ENCODE results near the gene POLR3A. TPM values are rescaled to one million over a fixed set of nuclear protein-coding genes. Genes with fewer than 3 reads are reported as not detected.

POLR3A gene
- total and polyA plus RNA-seq, 4 donors, result 2.5 to 16.3 (median 9.4) TPM

DNA sequence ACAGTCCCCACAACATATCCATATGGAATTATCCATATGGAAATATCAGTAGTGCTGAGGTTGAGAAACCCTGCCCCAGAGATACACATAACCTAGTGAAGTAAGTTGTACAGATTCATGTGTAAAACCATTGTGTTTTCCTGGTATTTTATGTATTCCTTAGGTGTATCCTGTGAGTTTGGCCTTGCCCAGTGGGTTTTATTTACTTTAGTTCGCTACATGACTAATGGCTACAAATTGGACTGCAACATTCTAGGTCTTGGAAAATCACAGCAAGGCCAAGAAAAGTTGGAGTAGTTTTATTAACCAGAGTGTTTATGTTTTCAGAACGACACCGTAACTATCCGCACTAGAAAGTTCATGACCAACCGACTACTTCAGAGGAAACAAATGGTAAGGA lies 5.7 kb upstream of the POLR3A start:
- no peaks in the 10 kb centered on the region for H3K9me3 ChIP-seq (ENCODE audit: control insufficient read depth, low read length)
- 26 to 36% methylated on average over 5 of the region's 5 CpGs for WGBS, 2 donors
- DNase-seq (no peak), ATAC-seq (ENCODE audit: low FRiP score) (no peak)
- peaks cover 0 to 7% of the 10 kb centered on the region in 2 donors for H3K4me1 ChIP-seq (ENCODE audit: control insufficient read depth in 1 of 2, insufficient read depth in 2 of 2, low read length in 2 of 2)
- H3K36me3 ChIP-seq (ENCODE audit: control insufficient read depth in 1 of 2, insufficient read depth in 2 of 2, low read length in 1 of 2), result peaks cover 3 to 9% of the 10 kb centered on the region in 2 donors
- H3K27ac ChIP-seq (ENCODE audit: low read depth in 1 of 2, low read length in 2 of 2), result no peak overlapping the region
- H3K27me3 ChIP-seq (ENCODE audit: control insufficient read depth in 1 of 2, insufficient read depth in 2 of 2, low read length in 1 of 2), result no peaks in the 10 kb centered on the region
- intact Hi-C loops (cut with DNase I), result no loop called here
- H3K4me3 ChIP-seq (ENCODE audit: low read length in 2 of 2), result no peak overlapping the region

DNA sequence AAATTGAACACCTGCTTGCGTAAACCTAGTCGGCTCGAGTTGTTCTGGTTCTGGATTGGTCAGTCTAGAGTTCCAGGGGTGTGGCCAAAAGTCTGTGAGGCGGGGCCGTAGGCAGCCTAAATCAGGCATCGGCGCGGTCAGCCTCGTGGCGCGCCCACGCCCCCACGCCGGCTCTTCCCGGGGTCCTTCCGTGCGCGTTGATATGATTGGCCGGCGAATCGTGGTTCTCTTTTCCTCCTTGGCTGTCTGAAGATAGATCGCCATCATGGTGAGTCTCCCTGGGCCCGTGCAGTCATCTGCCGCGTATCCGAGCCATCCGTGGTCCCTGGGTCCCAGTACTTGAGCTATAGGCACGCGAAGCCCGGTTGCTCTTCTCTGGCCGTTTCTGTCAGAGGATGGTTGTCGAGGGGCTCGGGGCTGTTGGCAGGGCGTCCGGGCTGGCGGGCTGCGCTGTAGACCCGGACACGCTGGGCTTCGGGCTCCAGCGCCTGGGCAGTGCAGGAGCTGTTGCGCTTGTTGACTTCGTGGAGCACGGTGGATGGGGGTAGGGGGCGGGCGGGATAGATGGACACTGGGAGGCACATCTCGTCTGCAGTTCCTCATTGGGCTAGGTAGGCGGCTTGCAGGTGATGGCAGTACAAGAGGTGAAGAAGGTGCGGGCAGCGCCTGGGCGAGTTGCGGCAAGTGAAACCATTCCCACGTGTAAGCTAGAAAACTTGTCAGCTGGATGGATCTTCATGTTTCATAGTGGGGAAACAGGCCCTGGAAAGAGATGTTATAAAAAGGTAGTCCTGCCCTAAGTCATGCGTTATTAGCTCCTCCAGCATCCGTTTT lies 4.5 kb upstream of the POLR3A start, which contains the start of gene RPS24:
Gene RPS24, plus strand, starts transcription at position 227 of the 834 bp plus-strand sequence. Its CDS starts 39 bp downstream, at position 266.
- peaks cover 0 to 9% of the 10 kb centered on the region in 2 donors for H3K36me3 ChIP-seq (ENCODE audit: control insufficient read depth in 1 of 2, insufficient read depth in 2 of 2, low read length in 1 of 2)
- peak within 1 kb of the TSS; percentile 47 to 62 for H3K4me3 ChIP-seq (ENCODE audit: low read length in 2 of 2)
- no peaks in the 10 kb centered on the region for H3K27me3 ChIP-seq (ENCODE audit: control insufficient read depth in 1 of 2, insufficient read depth in 2 of 2, low read length in 1 of 2)
- ATAC-seq (ENCODE audit: low FRiP score), result peak; percentile 97
- intact Hi-C loops (cut with DNase I), result no loop called here
- WGBS, 2 donors, result 1% methylated on average over 55 of the region's 55 CpGs
- H3K27ac ChIP-seq (ENCODE audit: low read depth in 1 of 2, low read length in 2 of 2), result peak within 1 kb of the TSS in 1 of 2 donors; percentile 5
- peak; percentile 96 to 98 for DNase-seq
- no peaks in the 10 kb centered on the region for H3K9me3 ChIP-seq (ENCODE audit: control insufficient read depth, low read length)
- H3K4me1 ChIP-seq (ENCODE audit: control insufficient read depth in 1 of 2, insufficient read depth in 2 of 2, low read length in 2 of 2), result peaks cover 0 to 7% of the 10 kb centered on the region in 2 donors

DNA sequence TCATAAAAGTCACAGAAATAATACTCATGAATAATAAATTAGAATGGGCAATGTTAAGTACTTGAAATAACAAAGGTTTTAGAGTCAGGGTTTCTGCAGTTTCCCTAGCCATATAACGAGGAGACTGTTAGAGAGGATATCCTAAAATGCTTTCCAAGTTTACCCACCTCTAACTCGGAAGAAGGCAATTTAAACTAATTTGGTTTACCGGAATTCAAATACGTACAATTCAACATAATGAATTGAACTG lies 4.0 kb upstream of the POLR3A start:
- H3K27me3 ChIP-seq (ENCODE audit: control insufficient read depth in 1 of 2, insufficient read depth in 2 of 2, low read length in 1 of 2), result no peaks in the 10 kb centered on the region
- no peak for DNase-seq
- intact Hi-C loops (cut with DNase I), result no loop called here
- no peaks in the 10 kb centered on the region for H3K9me3 ChIP-seq (ENCODE audit: control insufficient read depth, low read length)
- no peak for ATAC-seq (ENCODE audit: low FRiP score)
- H3K4me1 ChIP-seq (ENCODE audit: control insufficient read depth in 1 of 2, insufficient read depth in 2 of 2, low read length in 2 of 2), result peaks cover 0 to 7% of the 10 kb centered on the region in 2 donors
- H3K36me3 ChIP-seq (ENCODE audit: control insufficient read depth in 1 of 2, insufficient read depth in 2 of 2, low read length in 1 of 2), result peaks cover 0 to 8% of the 10 kb centered on the region in 2 donors
- WGBS, 2 donors, result 0 to 1% methylated on average over 4 of the region's 4 CpGs
- H3K4me3 ChIP-seq (ENCODE audit: low read length in 2 of 2), result peak overlapping the region in 1 of 2 donors; percentile 30
- no peak overlapping the region for H3K27ac ChIP-seq (ENCODE audit: low read depth in 1 of 2, low read length in 2 of 2)

GRCh38 chr10:78028438-78029268 lies 662 bp downstream of the POLR3A start:
- H3K27ac ChIP-seq (ENCODE audit: low read depth in 1 of 2, low read length in 2 of 2), result peak overlapping the region in 1 of 2 donors; percentile 34
- H3K4me3 ChIP-seq (ENCODE audit: low read length in 2 of 2), result peak overlapping the region; percentile 55 to 70
- ATAC-seq (ENCODE audit: low FRiP score) (peak; percentile 26), DNase-seq (peak; percentile 55 to 62)
- H3K4me1 ChIP-seq (ENCODE audit: control insufficient read depth in 1 of 2, insufficient read depth in 2 of 2, low read length in 2 of 2), result peaks cover 0 to 4% of the 10 kb centered on the region in 2 donors
- H3K36me3 ChIP-seq (ENCODE audit: control insufficient read depth in 1 of 2, insufficient read depth in 2 of 2, low read length in 1 of 2), result peaks cover 3 to 8% of the 10 kb centered on the region in 2 donors
- intact Hi-C loops (cut with DNase I), result loop anchor here (2.0 to 5.0 kb wide), 2 partner anchors 181 to 182 kb away; no protein-coding TSS in a partner anchor
- 34 to 37% methylated on average over 36 of the region's 36 CpGs for WGBS, 2 donors
- no peaks in the 10 kb centered on the region for H3K9me3 ChIP-seq (ENCODE audit: control insufficient read depth, low read length)
- no peaks in the 10 kb centered on the region for H3K27me3 ChIP-seq (ENCODE audit: control insufficient read depth in 1 of 2, insufficient read depth in 2 of 2, low read length in 1 of 2)

GRCh38 chr10:78025685-78026364 lies 3.5 kb downstream of the POLR3A start:
- no peak for ATAC-seq (ENCODE audit: low FRiP score)
- H3K9me3 ChIP-seq (ENCODE audit: control insufficient read depth, low read length), result no peaks in the 10 kb centered on the region
- peaks cover 0 to 4% of the 10 kb centered on the region in 2 donors for H3K4me1 ChIP-seq (ENCODE audit: control insufficient read depth in 1 of 2, insufficient read depth in 2 of 2, low read length in 2 of 2)
- peaks cover 3 to 13% of the 10 kb centered on the region in 2 donors for H3K36me3 ChIP-seq (ENCODE audit: control insufficient read depth in 1 of 2, insufficient read depth in 2 of 2, low read length in 1 of 2)
- no peak for DNase-seq
- intact Hi-C loops (cut with DNase I), result loop anchor here in 1 of 2 donors (5.0 kb wide), 1 partner anchor 179 kb away; no protein-coding TSS in a partner anchor
- H3K4me3 ChIP-seq (ENCODE audit: low read length in 2 of 2), result no peak overlapping the region
- no peaks in the 10 kb centered on the region for H3K27me3 ChIP-seq (ENCODE audit: control insufficient read depth in 1 of 2, insufficient read depth in 2 of 2, low read length in 1 of 2)
- no peak overlapping the region for H3K27ac ChIP-seq (ENCODE audit: low read depth in 1 of 2, low read length in 2 of 2)
- WGBS, 2 donors, result 73 to 74% methylated on average over 8 of the region's 8 CpGs

DNA sequence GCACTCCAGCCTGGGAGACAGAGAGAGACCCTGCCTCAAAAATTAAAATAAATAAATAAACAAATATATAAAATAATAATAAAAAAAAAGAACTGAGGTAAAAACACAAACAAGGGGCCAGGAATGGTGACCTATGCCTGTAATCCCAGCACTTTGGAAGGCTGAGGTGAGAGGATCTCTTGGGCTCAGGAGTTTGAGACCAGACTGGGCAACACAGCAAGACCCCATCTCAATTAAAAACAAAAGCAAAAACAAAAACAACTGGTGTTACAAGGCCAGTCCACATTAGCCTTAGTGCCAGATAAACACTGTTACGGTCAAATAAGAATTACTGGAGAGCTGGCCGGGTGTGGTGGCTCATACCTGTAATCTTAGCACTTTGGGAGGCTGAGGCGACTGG lies 5.6 kb downstream of the POLR3A start:
- Histone ChIP-seq H3K27me3 (ENCODE audit: control insufficient read depth in 1 of 2, insufficient read depth in 2 of 2, low read length in 1 of 2) (no peaks in the 10 kb centered on the region), H3K36me3 (ENCODE audit: control insufficient read depth in 1 of 2, insufficient read depth in 2 of 2, low read length in 1 of 2) (peaks cover 6 to 19% of the 10 kb centered on the region in 2 donors), H3K4me3 (ENCODE audit: low read length in 2 of 2) (no peak overlapping the region), H3K9me3 (ENCODE audit: control insufficient read depth, low read length) (no peaks in the 10 kb centered on the region), H3K4me1 (ENCODE audit: control insufficient read depth in 1 of 2, insufficient read depth in 2 of 2, low read length in 2 of 2) (peaks cover 0 to 4% of the 10 kb centered on the region in 2 donors), H3K27ac (ENCODE audit: low read depth in 1 of 2, low read length in 2 of 2) (no peak overlapping the region)
- ATAC-seq (ENCODE audit: low FRiP score), result no peak
- DNase-seq, result no peak
- intact Hi-C loops (cut with DNase I), result no loop called here
- 98 to 99% methylated on average over 3 of the region's 3 CpGs for WGBS, 2 donors

- Histone ChIP-seq H3K4me1 (ENCODE audit: control insufficient read depth in 1 of 2, insufficient read depth in 2 of 2, low read length in 2 of 2) (no peaks in the 10 kb centered on the region), H3K27ac (ENCODE audit: low read depth in 1 of 2, low read length in 2 of 2) (no peak overlapping the region), H3K4me3 (ENCODE audit: low read length in 2 of 2) (no peak overlapping the region), H3K27me3 (ENCODE audit: control insufficient read depth in 1 of 2, insufficient read depth in 2 of 2, low read length in 1 of 2) (no peaks in the 10 kb centered on the region), H3K9me3 (ENCODE audit: control insufficient read depth, low read length) (no peaks in the 10 kb centered on the region), H3K36me3 (ENCODE audit: control insufficient read depth in 1 of 2, insufficient read depth in 2 of 2, low read length in 1 of 2) (peaks cover 6 to 29% of the 10 kb centered on the region in 2 donors)
- WGBS, 2 donors, result 80 to 90% methylated on average over 2 of the region's 2 CpGs
- intact Hi-C loops (cut with DNase I), result no loop called here
- DNase-seq (no peak), ATAC-seq (ENCODE audit: low FRiP score) (no peak)
Measured at GRCh38 chr10:78021201-78021600, 8.1 kb downstream of the POLR3A start.

GRCh38 chr10:78019264-78019663 lies 10.1 kb downstream of the POLR3A start:
- no peaks in the 10 kb centered on the region for H3K9me3 ChIP-seq (ENCODE audit: control insufficient read depth, low read length)
- H3K4me3 ChIP-seq (ENCODE audit: low read length in 2 of 2), result no peak overlapping the region
- WGBS, 2 donors, result 86 to 89% methylated on average over 3 of the region's 3 CpGs
- intact Hi-C loops (cut with DNase I), result no loop called here
- ATAC-seq (ENCODE audit: low FRiP score) (no peak), DNase-seq (no peak)
- no peaks in the 10 kb centered on the region for H3K27me3 ChIP-seq (ENCODE audit: control insufficient read depth in 1 of 2, insufficient read depth in 2 of 2, low read length in 1 of 2)
- no peaks in the 10 kb centered on the region for H3K4me1 ChIP-seq (ENCODE audit: control insufficient read depth in 1 of 2, insufficient read depth in 2 of 2, low read length in 2 of 2)
- H3K36me3 ChIP-seq (ENCODE audit: control insufficient read depth in 1 of 2, insufficient read depth in 2 of 2, low read length in 1 of 2), result peaks cover 3 to 23% of the 10 kb centered on the region in 2 donors
- H3K27ac ChIP-seq (ENCODE audit: low read depth in 1 of 2, low read length in 2 of 2), result no peak overlapping the region
